Spleen (tissue), 7 donors: ENCODE data around the gene PTP4A1.

Source experiments
- CTCF ChIP-seq, 11 experiments: fragments of 200-600 bp in 7 of 11; fragments of 450-650 bp in 4 of 11; sonication (generic) in 4 of 11; IDR thresholded peaks in 8 of 11; conservative IDR thresholded peaks in 3 of 11; 1 replicate in 7 of 11; 2 replicates in 4 of 11; pipeline versions ENCODE4 v1.4.0 to v1.8.0; 2016 to 2021; ENCODE audit warnings: antibody characterized with exemption in 11 of 11, inconsistent platforms in 4 of 11, mild to moderate bottlenecking in 1 of 11
- POLR2A ChIP-seq, 3 donors: fragments of 450-650 bp; IDR thresholded peaks; one replicate each; pipeline ENCODE4 v1.5.1; 2017; ENCODE audit warnings: antibody characterized with exemption in 3 of 3, mild to moderate bottlenecking in 1 of 3
- donor health status: DM: no; HTN: no; CAD: no; lungs with moderate emphysema.
- donor health status: DM: no; HTN: no; CAD: no.
- donor health status: DM: no; HTN: no; CAD: no.

DNA sequence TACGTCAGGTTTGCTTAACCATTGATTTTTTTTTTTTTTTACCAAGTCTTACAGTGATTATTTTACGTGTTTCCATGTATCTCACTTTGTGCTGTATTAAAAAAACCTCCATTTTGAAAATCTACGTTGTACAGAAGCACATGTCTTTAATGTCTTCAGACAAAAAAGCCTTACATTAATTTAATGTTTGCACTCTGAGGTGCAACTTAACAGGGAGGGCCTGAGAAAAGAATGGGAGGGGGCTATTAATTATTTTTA, 8.4 kb downstream of the PTP4A1 start:
- TF ChIP-seq CTCF (IDR thresholded peaks at IDR 0.05 in 8 of 11, conservative IDR thresholded peaks at IDR 0.05 in 3 of 11) (no peak), POLR2A (IDR thresholded peaks at IDR 0.05) (no peak)
